Neuron (in vitro differentiated cells): Measurements from ENCODE around the gene RGSL1.
"Not testable (repeated sequence)": the region's sequence is repeated elsewhere in the genome, so short reads cannot be mapped to it uniquely, and the experiment has no call there.

ENCODE experiments used
- H2AFZ ChIP-seq: one replicate; pipeline ENCODE4 v1.6.1; 2013; ENCODE audit warnings: low read depth, mild to moderate bottlenecking, inconsistent platforms, low read length, moderate library complexity
- H3K27me3 ChIP-seq: one replicate; pipeline ENCODE4 v1.6.1; 2013; ENCODE audit warnings: low read length; ENCODE audit not compliant: insufficient read depth
- H3K36me3 ChIP-seq: one replicate; pipeline ENCODE4 v1.6.1; 2013; ENCODE audit warnings: low read length; ENCODE audit not compliant: insufficient read depth
- H3K4me1 ChIP-seq: one replicate; pipeline ENCODE4 v1.6.1; 2013; ENCODE audit warnings: low read length; ENCODE audit not compliant: insufficient read depth
- H3K4me3 ChIP-seq: 2 replicates; pipeline ENCODE4 v1.5.1; 2013; ENCODE audit warnings: mild to moderate bottlenecking, low read length, moderate library complexity
- H3K9me3 ChIP-seq: one replicate; pipeline ENCODE4 v1.6.1; 2013; ENCODE audit warnings: low read length

The RGSL1 gene

GRCh38 chr1:182428043-182428442, 21.9 kb upstream of the RGSL1 start:
- no peaks in the 10 kb centered on the region for H3K36me3 ChIP-seq
- H3K27me3 ChIP-seq: peaks cover 4% of the 10 kb centered on the region

GRCh38 chr1:182430263-182431068, 19.5 kb upstream of the RGSL1 start:
- no peaks in the 10 kb centered on the region for H3K9me3 ChIP-seq
- H2AFZ ChIP-seq: no peak overlapping the region
- H3K36me3 ChIP-seq: no peaks in the 10 kb centered on the region
- no peak overlapping the region for H3K4me3 ChIP-seq
- peaks cover 4% of the 10 kb centered on the region for H3K27me3 ChIP-seq
- no peaks in the 10 kb centered on the region for H3K4me1 ChIP-seq

More at GRCh38 chr1:182428043-182428442, 21.9 kb upstream of the RGSL1 start:
- Histone ChIP-seq H3K4me3 (no peak overlapping the region), H2AFZ (no peak overlapping the region), H3K4me1 (no peaks in the 10 kb centered on the region), H3K9me3 (no peaks in the 10 kb centered on the region)

- no peak overlapping the region for H2AFZ ChIP-seq
- peaks cover 4% of the 10 kb centered on the region for H3K27me3 ChIP-seq
- H3K4me3 ChIP-seq: no peak overlapping the region
- no peaks in the 10 kb centered on the region for H3K9me3 ChIP-seq
- H3K4me1 ChIP-seq: no peaks in the 10 kb centered on the region
- H3K36me3 ChIP-seq: no peaks in the 10 kb centered on the region
Observed at GRCh38 chr1:182431278-182431677, 18.7 kb upstream of the RGSL1 start.

- Histone ChIP-seq H3K4me3 (no peak overlapping the region), H3K4me1 (no peaks in the 10 kb centered on the region), H3K36me3 (no peaks in the 10 kb centered on the region), H3K27me3 (no peaks in the 10 kb centered on the region), H2AFZ (no peak overlapping the region), H3K9me3 (peaks cover 3% of the 10 kb centered on the region)
Observed at GRCh38 chr1:182433580-182433979, 16.4 kb upstream of the RGSL1 start.

GRCh38 chr1:182438326-182438725, 11.6 kb upstream of the RGSL1 start:
- Histone ChIP-seq H3K9me3 (peaks cover 3% of the 10 kb centered on the region), H3K4me3 (no peak overlapping the region), H3K27me3 (no peaks in the 10 kb centered on the region), H3K36me3 (no peaks in the 10 kb centered on the region), H3K4me1 (no peaks in the 10 kb centered on the region), H2AFZ (no peak overlapping the region)

GRCh38 chr1:182441719-182442118, 8.2 kb upstream of the RGSL1 start:
- Histone ChIP-seq H3K36me3 (no peaks in the 10 kb centered on the region), H2AFZ (no peak overlapping the region), H3K9me3 (peaks cover 3% of the 10 kb centered on the region), H3K4me3 (no peak overlapping the region), H3K4me1 (no peaks in the 10 kb centered on the region), H3K27me3 (no peaks in the 10 kb centered on the region)

GRCh38 chr1:182442333-182442732, 7.6 kb upstream of the RGSL1 start:
- no peaks in the 10 kb centered on the region for H3K36me3 ChIP-seq
- H3K4me1 ChIP-seq: no peaks in the 10 kb centered on the region
- no peaks in the 10 kb centered on the region for H3K27me3 ChIP-seq
- no peak overlapping the region for H2AFZ ChIP-seq
- peaks cover 3% of the 10 kb centered on the region for H3K9me3 ChIP-seq
- H3K4me3 ChIP-seq: no peak overlapping the region

GRCh38 chr1:182444497-182444896, 5.4 kb upstream of the RGSL1 start:
- Histone ChIP-seq H3K4me1 (no peaks in the 10 kb centered on the region), H3K36me3 (no peaks in the 10 kb centered on the region), H3K27me3 (no peaks in the 10 kb centered on the region), H3K4me3 (no peak overlapping the region), H2AFZ (no peak overlapping the region), H3K9me3 (no peaks in the 10 kb centered on the region)

- no peak overlapping the region for H3K4me3 ChIP-seq
- no peaks in the 10 kb centered on the region for H3K27me3 ChIP-seq
- no peaks in the 10 kb centered on the region for H3K4me1 ChIP-seq
Observed at GRCh38 chr1:182446033-182446669, 3.8 kb upstream of the RGSL1 start.

GRCh38 chr1:182447124-182447523, 2.8 kb upstream of the RGSL1 start:
- not testable (repeated sequence) for H2AFZ ChIP-seq, H3K4me1 ChIP-seq, H3K36me3 ChIP-seq, H3K4me3 ChIP-seq, H3K9me3 ChIP-seq, H3K27me3 ChIP-seq

More at GRCh38 chr1:182446033-182446669, 3.8 kb upstream of the RGSL1 start:
- H3K9me3 ChIP-seq: no peaks in the 10 kb centered on the region
- no peaks in the 10 kb centered on the region for H3K36me3 ChIP-seq
- no peak overlapping the region for H2AFZ ChIP-seq

GRCh38 chr1:182447660-182448059, 2.3 kb upstream of the RGSL1 start:
- no peak overlapping the region for H2AFZ ChIP-seq
- H3K4me1 ChIP-seq: no peaks in the 10 kb centered on the region
- H3K4me3 ChIP-seq: no peak overlapping the region
- H3K36me3 ChIP-seq: no peaks in the 10 kb centered on the region
- H3K27me3 ChIP-seq: no peaks in the 10 kb centered on the region
- H3K9me3 ChIP-seq: no peaks in the 10 kb centered on the region

- no peaks in the 10 kb centered on the region for H3K4me1 ChIP-seq
- H3K27me3 ChIP-seq: peaks cover 5% of the 10 kb centered on the region
- H3K36me3 ChIP-seq: no peaks in the 10 kb centered on the region
- H3K4me3 ChIP-seq: no peak overlapping the region
- no peaks in the 10 kb centered on the region for H3K9me3 ChIP-seq
- H2AFZ ChIP-seq: no peak overlapping the region
Observed at GRCh38 chr1:182453631-182454030, 3.7 kb downstream of the RGSL1 start.

GRCh38 chr1:182457844-182458243, 7.9 kb downstream of the RGSL1 start:
- Histone ChIP-seq H3K9me3 (no peaks in the 10 kb centered on the region), H3K4me3 (no peak overlapping the region), H2AFZ (no peak overlapping the region), H3K27me3 (peaks cover 5% of the 10 kb centered on the region), H3K4me1 (no peaks in the 10 kb centered on the region), H3K36me3 (no peaks in the 10 kb centered on the region)
